ACHN (cell line): ENCODE results near the gene CD53.
"Not testable (repeated sequence)": the region's sequence is repeated elsewhere in the genome, so short reads cannot be mapped to it uniquely, and the experiment has no call there.

ENCODE experiments used
- DNase-seq: peaks from one replicate; pipeline ENCODE4 v3.0.0-alpha.2; 2015
- in situ Hi-C: cut with HindIII; loops from 2 replicates; pipeline ENCODE4 v1.10.0; 2017; ENCODE audit warnings: low sequenced_read_pairs, low pct_ligation_motif_present, low pct_unique_long_range_greater_than_20kb

The CD53 gene, protein sequence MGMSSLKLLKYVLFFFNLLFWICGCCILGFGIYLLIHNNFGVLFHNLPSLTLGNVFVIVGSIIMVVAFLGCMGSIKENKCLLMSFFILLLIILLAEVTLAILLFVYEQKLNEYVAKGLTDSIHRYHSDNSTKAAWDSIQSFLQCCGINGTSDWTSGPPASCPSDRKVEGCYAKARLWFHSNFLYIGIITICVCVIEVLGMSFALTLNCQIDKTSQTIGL

DNA sequence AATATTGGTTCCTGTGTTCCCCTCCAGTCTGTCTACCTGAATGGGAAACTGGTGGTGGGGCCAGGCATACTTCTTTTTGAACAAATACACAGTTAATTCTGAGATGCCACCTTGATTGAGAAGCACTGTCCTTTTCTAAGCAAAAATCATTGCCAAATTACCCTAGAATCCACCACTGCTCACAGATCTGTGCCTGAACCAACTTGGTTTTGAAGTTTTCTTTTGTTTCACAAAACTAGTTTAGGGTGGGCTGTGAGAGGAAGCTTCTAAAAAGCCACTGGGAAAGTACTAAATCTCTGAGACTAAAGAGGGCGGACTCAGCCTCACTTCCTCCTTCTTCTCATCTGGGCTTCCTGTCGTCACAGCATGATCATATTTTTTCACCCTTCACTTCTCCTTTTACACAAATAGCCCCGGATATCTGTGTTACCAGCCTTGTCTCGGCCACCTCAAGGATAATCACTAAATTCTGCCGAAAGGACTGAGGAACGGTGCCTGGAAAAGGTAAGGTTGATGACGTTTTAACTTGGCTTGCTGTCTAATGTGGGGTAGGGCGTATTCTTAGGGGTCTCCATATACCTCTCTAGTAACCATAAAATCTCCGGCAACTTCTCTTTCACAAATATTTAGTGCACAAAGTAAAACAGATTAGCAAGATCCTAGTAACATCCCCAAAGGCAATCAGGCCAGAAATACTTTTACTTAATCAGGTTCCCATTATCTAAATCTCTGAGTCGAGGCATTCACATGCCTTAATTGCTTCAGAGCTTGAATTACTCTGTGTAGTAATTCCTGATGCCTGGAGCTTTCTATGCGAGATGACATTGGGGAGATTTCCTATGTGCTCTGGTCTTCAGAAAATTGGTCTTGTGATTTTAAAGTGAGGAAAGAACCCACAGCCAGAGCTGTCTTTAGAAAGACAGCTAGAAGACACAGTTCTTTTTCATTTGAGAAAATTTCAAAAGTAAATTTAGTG lies at the start of gene CD53:
Gene CD53, plus strand, starts transcription at position 404 of the 976 bp plus-strand sequence. CDS start 18,261 bp downstream, outside the sequence.
- DNase-seq = no peak

DNA sequence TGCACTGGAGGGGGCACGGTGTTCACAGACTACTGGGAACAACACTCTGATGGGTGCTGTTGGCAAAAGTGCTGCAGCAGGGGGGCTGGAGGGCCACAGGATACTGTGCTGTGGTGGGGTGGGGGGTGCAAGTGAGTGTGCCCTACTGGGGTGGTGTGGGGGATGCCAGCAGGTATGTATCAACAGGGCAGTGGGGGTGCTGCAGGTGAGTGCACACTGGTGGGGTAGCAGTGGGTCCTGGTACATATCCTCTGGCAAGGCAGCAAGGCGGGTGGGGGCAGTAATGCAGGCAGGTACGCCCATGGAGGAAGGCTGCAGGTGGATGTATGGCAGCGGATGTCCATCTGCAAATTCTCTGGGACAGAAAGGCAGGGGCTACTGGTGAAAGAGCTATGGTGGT lies 48.8 kb upstream of the CD53 start:
- DNase-seq = no peak
- in situ Hi-C loops = no loop called here

More for the DNA sequence above, at the start of gene CD53:
- in situ Hi-C loops = no loop called here

DNA sequence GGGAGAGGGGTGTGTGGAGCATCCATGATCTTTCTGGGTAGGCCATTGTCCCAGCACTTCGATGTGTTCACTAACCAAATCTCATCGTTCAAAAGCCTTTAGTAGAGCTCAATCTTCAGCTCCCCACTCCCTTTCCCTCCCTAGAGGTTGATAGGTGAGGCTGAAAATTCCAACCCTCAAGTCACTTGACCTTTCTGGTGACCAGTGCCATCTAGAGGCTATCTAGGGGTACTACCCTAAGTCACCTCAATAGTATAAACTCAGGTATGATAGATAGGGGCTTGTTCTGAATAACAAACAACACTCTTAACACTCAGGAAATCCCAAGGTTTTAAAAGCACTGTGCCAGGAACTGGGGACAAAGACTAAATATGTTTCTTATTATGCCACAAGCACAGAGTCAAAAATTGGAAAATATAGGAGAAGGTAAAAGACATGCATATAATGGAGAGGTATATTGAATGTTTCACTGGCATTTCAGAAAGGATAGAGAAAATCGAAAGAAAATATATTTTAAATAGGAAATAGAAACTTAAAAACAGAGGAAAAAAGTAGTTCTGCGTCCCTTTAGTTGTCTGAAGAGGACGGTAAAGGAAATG lies 42.9 kb upstream of the CD53 start:
- DNase-seq = peak; percentile 39
- in situ Hi-C loops = no loop called here

DNA sequence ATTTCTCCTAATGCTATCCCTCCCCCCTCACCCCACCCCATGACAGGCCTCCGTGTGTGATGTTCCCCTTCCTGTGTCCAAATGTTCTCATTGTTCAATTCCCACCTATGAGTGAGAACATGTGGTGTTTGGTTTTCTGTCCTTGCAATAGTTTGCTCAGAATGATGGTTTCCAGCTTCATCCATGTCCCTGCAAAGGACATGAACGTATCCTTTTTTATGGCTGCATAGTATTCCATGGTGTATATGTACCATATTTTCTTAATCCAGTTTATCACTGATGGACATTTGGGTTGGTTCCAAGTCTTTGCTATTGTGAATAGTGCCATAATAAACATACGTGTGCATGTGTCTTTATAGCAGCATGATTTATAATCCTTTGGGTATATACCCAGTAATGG lies 39.2 kb upstream of the CD53 start:
- in situ Hi-C loops = not testable (repeated sequence)

DNA sequence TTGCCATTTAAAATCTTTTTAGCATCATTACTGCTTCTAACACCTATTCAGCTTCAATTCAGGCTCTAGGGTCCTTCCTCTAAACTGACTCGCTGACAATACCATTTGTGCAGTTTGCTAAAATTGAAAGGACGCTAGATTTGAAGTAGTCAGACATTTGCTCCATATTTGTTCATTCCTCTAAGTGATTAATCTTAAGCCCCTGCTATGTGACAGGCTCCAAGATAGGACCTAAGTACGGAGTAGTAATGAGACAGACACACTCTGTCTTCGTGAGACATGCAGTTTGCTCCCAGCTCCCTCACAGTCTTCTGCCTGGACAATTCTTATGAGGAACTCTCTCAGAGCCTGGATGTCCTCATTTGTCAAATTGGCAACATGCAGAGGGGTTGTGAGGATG lies 26.1 kb upstream of the CD53 start:
- no peak for DNase-seq
- in situ Hi-C loops = no loop called here

More for the DNA sequence above, 39.2 kb upstream of the CD53 start:
- not testable (repeated sequence) for DNase-seq

DNA sequence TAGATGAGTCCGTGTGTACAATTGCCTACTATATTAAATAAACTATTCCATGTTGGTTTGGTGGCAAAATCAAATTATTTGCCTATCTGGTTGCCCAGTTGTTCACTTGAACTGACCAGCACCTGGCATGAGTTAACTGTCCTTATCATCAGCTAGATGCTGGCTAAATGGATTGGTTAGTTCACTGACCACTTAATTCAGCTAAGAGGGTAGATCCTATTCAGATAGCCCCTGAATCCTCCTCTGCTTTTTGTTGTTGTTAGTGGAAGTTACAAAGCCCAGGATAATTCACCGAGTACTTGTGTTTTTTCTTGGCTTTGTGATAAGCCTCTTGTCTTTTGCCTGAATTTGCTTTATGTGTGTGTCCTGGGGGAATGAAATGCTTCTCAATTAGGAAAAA lies 22.8 kb upstream of the CD53 start:
- in situ Hi-C loops = no loop called here
- DNase-seq = no peak

DNA sequence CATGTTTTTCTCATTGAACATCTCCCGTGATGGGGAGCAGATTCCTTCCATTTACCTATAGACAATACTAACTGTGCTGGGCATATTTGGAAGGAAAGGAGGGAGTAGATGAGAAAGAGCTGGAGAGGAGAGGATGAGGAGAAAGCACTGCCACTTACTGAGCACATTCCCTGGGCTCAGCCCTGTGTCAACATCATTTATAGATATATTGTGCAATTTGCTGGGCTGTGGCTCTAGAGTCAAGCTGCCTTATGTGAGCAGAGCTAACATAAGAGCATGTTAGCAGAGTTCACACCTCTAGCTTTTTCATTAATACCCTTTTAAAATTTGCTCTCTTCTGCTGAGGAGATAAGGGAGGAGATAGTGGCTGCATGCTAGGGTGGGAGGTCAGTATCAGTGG lies 22.3 kb upstream of the CD53 start:
- DNase-seq = no peak
- in situ Hi-C loops = no loop called here

DNA sequence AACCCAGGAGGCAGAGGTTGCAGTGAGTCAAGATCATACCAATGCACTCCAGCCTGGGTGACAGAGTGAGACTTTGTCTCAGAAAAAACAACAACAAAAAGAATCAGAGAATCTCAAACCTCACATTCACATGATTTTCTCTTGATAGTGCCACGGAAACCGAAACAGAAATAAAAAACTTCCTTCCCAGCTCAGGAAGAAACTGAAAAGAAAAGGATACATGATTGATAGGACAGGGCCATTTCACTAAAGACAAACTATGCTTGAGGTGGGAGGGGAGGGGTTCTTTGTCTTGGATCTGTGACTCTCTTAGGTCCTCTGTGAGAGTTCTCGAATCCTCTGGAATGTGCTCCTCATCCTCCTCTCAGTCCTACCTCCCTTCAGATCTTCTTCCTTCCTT lies 19.8 kb upstream of the CD53 start:
- in situ Hi-C loops = no loop called here
- DNase-seq = no peak

DNA sequence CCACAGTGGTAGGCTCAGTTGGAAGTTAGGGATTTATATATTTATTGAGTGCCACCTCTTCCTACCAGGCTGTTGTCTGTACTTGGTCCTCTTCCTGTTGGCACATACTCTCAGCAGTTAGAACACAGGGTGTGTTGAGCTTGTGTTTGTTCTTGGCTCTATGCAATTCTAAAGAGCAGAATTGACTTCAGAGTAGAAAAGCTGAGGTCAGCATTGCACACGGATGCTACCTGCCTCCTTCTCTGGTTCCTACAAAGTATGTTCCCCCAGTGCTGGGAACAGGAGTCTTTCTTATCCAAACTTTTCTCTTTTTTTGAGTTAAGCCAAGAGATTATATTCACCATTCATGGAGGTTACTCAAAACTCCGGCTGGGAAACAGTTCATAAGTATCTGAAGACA lies 16.5 kb upstream of the CD53 start:
- in situ Hi-C loops = no loop called here

DNA sequence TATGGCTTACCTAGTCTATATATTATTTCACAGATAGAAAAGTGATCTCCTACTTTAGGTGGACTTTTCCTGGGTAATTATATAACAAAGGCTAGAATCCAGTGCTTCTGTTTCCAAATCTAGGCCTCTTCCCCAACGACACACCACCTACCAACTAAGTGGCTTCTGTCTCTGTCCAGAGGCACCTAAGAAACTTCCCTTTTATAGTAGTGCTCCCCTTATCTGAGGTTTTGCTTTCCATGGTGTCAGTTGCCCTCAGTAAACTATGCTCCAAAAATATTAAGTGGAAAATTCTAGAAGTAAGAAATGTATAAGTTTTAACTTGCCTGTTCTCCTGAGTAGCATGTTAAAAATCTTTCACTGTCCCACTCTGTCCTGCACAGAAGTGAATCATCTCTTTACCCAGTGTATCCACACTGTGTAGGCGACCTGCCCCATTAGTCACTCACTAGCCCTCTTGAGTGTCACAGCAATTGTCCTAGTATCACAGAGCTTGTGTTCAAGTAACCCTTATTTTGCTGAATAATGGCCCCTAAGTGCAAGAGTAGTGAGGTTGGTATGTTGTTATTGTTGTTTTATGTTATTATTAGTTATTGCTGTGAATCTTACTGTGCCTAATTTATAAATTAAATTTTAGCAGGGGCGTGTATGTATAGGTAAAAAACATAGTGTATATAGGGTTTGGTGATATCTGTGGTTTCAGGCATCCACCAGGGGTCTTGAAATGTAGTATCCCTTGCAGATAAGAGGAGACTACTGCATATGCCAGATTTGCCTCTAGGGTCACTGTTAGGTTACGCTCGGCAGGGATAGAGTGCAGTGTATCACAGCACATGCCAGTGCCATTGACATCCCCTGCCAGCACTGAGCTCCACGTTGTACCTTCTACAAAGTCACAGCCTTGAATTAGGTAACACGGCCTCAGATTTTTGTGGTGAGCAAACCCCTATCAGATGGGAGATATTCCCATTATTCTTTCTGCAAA lies 14.7 kb upstream of the CD53 start:
- no peak for DNase-seq
- in situ Hi-C loops = no loop called here

More for the DNA sequence above, 16.5 kb upstream of the CD53 start:
- no peak for DNase-seq

DNA sequence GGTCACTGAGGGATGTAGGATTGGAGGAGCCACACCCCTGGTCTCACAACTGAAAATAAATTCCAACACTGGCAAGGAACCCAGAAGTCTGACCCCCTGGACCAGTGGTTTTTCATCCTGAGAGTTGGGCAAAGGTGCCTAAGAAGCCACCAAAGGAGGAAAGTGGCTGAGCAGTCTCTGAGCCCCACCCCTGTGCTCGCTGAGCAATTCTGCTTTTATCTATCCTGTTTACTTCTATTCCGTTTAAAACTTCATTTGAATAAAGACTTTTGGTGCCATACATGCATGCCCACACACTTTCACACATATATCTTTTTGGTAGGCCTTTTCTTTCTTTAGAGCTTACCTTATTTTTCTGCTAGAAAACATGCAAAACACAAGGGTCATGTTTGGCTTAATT lies 13.9 kb upstream of the CD53 start:
- no peak for DNase-seq
- in situ Hi-C loops = no loop called here

DNA sequence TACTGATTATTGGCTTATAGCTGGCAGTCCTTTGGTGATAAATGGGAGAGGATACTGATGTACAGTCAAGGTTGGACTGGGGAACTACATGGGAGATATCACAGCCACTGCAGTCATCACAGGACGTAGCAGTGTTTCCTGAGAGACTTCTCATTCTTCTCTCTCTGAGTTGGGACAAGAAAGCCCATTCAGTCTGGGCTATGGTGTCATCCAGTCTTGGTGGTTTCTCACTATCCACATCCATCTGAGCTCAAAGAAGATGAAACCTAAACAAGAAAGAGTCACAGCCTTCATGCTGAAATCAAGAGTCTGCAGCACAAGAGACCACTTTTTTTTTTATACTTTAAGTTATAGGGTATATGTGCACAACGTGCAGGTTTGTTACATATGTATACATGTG lies 12.8 kb upstream of the CD53 start:
- no peak for DNase-seq
- in situ Hi-C loops = no loop called here

DNA sequence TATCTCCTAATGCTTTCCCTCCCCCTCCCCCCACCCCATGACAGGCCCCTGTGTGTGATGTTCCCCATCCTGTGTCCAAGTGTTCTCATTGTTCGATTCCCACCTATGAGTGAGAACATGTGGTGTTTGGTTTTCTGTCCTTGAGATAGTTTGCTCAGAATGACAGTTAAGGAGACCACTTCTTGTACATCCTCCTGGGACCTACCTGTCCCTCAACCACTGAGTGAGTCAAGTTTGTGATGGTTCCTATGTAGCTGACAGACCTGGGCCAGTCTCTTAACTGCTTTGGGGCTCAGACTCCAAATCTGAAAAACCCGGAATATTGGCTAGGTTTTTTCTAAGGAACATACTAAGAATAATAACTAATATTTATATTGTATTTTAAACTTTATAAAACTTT lies 12.3 kb upstream of the CD53 start:
- in situ Hi-C loops, DNase-seq: not testable (repeated sequence)

DNA sequence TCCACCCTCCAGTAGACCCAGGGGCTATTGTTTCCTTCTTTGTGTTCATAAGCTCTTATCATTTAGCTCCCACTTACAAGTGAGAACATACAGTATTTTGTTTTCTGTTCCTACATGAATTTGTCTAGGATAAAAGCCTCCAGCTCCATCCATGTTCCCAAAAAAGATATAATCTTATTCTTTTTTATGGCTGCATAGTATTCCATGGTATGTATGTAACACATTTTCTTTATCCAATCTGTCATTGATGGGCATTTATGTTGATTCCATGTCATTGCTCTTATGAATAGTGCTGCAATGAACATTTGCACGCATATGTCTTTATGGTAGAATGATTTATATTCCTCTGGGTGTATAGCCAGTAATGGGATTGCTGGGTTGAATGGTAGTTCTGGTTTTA lies 11.0 kb upstream of the CD53 start:
- in situ Hi-C loops, DNase-seq: not testable (repeated sequence)

DNA sequence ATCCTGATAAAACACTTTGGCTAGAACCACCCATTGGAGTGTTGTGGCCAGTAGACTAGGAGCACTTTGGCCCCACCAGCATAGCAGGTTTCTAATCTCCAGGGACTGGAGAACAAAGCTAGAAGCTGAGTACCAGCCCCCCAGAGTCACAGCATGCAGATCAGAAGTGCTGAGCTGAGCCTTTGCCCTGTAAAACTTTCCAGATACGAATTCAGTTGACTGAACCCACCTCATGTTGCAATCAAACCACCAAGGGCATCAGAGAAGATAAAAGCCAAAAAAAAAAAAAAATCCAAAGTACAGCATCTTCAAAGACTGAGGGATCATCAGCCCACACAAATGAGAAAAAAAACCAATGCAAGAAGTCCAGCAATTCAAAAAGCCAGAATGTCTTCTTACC lies 8.7 kb upstream of the CD53 start:
- DNase-seq = no peak
- in situ Hi-C loops = no loop called here

DNA sequence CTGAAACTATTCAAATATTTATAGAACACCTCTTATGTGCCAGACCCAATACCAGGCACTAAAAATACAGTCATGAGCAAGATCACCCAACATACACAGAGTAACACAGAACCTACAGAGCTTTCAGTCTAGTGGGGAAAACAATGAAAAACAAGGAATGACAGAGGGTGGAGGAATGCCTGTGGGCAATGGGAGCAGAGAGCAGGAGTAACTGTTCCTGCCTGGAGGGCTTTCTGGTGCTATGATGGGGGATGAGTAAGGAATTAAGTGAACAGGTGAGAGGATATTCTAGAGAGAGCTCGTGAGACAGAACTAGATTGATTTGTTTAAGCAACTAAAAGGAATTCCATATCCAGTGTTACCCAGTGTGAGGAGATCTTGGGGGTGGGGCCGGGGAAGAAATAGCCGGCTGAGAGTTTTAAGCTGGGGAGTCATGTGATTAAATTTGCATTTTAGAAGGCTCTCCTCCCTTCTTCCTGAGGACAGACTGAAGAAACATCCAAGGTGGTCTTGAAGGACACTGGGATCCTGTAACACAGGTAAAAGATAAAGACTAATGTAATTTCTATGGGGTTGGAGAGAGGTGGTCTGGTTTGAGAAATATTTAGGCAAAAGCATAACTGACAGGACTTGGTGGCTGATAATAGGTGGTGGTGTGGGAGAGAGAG lies 2.1 kb upstream of the CD53 start:
- in situ Hi-C loops = no loop called here
- no peak for DNase-seq

DNA sequence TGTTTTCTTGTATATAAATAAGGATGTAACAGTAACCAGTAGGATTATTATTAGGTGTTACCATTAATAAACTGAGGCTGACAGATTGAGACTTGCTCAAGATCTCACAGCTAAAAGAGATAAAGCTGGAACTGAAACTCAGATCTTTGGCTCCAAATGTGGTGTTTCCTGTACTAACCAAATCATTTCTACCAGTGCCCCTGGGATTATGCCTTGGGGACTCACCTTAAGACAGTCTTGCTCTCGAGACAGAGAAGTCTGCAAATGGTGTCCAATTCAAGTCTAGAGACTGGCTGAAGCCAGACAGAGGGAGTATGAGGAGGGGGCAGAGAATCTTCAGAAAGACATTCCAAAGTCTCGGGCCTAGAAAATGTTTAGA lies 593 bp upstream of the CD53 start:
- DNase-seq = no peak
- in situ Hi-C loops = no loop called here

DNA sequence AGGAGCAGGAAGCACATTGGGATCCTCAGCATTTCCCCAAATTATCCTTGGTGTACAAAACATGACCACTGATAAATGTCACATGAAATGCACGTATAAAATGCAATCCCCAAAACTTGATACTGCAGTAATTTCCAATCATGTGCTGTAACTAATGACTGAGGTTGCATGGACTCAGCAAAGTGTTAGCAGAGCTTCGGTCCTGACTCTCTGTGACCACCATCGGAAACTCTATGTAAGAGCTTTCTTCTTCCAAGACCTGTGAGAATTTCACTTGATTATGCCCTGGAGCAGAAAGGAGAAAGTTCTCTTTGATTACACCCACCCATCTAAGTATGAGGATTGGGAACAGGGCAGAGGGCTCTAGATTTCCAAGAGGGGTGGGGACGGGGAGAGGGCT lies 908 bp downstream of the CD53 start:
- in situ Hi-C loops = no loop called here
- DNase-seq = no peak
